Lower lobe of right lung (tissue), 2 donors: ENCODE data around the gene CYTH3. TPM values are rescaled to one million over a fixed set of nuclear protein-coding genes. Genes with fewer than 3 reads are reported as not detected.
A peak's percentile ranks its signal among the peaks of the same experiment; 100 is the strongest.

Experiments
- ATAC-seq, 2 donors: fragments of 200-7000 bp; cut with Tn5 transposase; one replicate each; pipeline ENCODE4 v1.9.1; 2020 to 2022; ENCODE audit warnings: mild to moderate bottlenecking in 2 of 2, moderate library complexity in 2 of 2
- DNase-seq: peaks from one replicate; pipeline ENCODE4 v3.0.0-alpha.2; 2020
- H3K27ac ChIP-seq: fragments of 200-600 bp; one replicate; pipeline ENCODE4 v1.8.0; 2022
- H3K27me3 ChIP-seq: fragments of 200-600 bp; one replicate; pipeline ENCODE4 v1.8.0; 2022; ENCODE audit warnings: low read depth
- H3K36me3 ChIP-seq: fragments of 200-600 bp; one replicate; pipeline ENCODE4 v1.8.0; 2022; ENCODE audit warnings: mild to moderate bottlenecking
- H3K4me1 ChIP-seq: fragments of 200-600 bp; one replicate; pipeline ENCODE4 v1.8.0; 2022
- H3K4me3 ChIP-seq: fragments of 200-600 bp; one replicate; pipeline ENCODE4 v1.8.0; 2022; ENCODE audit warnings: mild to moderate bottlenecking
- H3K9me3 ChIP-seq: fragments of 200-600 bp; one replicate; pipeline ENCODE4 v1.8.0; 2022
- intact Hi-C: fragments of 100-400 bp; cut with DNase I; formaldehyde crosslinking; loops from one replicate; pipeline ENCODE4 v1.11.0; 2022
- total RNA-seq: library from RNA; stranded (reverse); fragmentation: NEBNext Ultra II Directional; extraction: Animal tissue kit (Norgen Biotek cat#: 25700); gene quantifications from one replicate; pipeline ENCODE4 v1.2.1, GENCODE V29; 2021
- TF ChIP-seq, protein P1 (sequence below): fragments of 200-600 bp; IDR thresholded peaks from one replicate; pipeline ENCODE4 v1.8.0; 2022; ENCODE audit warnings: antibody characterized with exemption, mild to moderate bottlenecking
- donor health status: DM: no; HTN: yes; CAD: no; lungs with severe emphysema.

The CYTH3 gene
- total RNA-seq, 1 donor from 2014 or later, result 26.1 TPM

DNA sequence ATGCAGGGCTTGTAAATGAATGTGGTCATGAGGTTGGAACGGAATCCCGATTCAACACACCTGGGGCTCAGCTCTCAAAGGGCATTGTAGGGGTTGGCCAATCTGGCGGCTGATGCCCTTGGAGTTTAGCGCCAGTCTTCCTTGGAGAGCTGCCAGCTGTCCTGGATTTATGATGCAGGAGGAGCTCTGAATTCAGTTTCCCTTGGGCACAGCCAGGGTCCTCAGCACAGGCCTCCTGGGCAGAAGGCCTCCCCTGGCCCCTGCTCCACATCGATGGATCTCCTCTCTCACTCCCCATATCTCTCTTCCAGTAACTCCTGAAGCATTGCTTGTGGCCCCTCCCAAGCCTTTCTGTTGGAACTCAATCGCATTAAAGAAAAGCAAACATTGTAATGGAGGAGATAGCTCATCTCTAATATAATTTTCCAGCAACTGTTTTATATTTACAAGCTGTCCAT is 985 bp upstream of the CYTH3 start:
- Histone ChIP-seq H3K27me3 (no peaks in the 10 kb centered on the region), H3K36me3 (no peaks in the 10 kb centered on the region), H3K9me3 (no peaks in the 10 kb centered on the region), H3K27ac (no peak overlapping the region), H3K4me3 (no peak overlapping the region), H3K4me1 (peaks cover 38% of the 10 kb centered on the region)
- ATAC-seq (no peak), DNase-seq (no peak)
- intact Hi-C loops, result no loop called here
- TF ChIP-seq, protein P1, sequence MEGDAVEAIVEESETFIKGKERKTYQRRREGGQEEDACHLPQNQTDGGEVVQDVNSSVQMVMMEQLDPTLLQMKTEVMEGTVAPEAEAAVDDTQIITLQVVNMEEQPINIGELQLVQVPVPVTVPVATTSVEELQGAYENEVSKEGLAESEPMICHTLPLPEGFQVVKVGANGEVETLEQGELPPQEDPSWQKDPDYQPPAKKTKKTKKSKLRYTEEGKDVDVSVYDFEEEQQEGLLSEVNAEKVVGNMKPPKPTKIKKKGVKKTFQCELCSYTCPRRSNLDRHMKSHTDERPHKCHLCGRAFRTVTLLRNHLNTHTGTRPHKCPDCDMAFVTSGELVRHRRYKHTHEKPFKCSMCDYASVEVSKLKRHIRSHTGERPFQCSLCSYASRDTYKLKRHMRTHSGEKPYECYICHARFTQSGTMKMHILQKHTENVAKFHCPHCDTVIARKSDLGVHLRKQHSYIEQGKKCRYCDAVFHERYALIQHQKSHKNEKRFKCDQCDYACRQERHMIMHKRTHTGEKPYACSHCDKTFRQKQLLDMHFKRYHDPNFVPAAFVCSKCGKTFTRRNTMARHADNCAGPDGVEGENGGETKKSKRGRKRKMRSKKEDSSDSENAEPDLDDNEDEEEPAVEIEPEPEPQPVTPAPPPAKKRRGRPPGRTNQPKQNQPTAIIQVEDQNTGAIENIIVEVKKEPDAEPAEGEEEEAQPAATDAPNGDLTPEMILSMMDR, result no peak

GRCh38 chr7:6271694-6272440 is 557 bp downstream of the CYTH3 start:
- H3K27ac ChIP-seq, result peak overlapping the region; percentile 74
- H3K36me3 ChIP-seq, result no peaks in the 10 kb centered on the region
- peak overlapping the region; percentile 94 for H3K4me3 ChIP-seq
- no peaks in the 10 kb centered on the region for H3K27me3 ChIP-seq
- peaks cover 38% of the 10 kb centered on the region for H3K4me1 ChIP-seq
- intact Hi-C loops, result no loop called here
- TF ChIP-seq, protein P1, result no peak
- H3K9me3 ChIP-seq, result no peaks in the 10 kb centered on the region
- ATAC-seq (peak; percentile 4 to 38), DNase-seq (peak; percentile 51)

- Histone ChIP-seq H3K4me3 (peak overlapping the region; percentile 94), H3K4me1 (peaks cover 38% of the 10 kb centered on the region), H3K27ac (peak overlapping the region; percentile 74), H3K36me3 (no peaks in the 10 kb centered on the region), H3K27me3 (no peaks in the 10 kb centered on the region), H3K9me3 (no peaks in the 10 kb centered on the region)
- intact Hi-C loops, result no loop called here
- TF ChIP-seq, protein P1, result peak; percentile 50
- ATAC-seq (peak; percentile 67 to 76), DNase-seq (peak; percentile 68)
Measured at GRCh38 chr7:6271060-6271658, 1.3 kb downstream of the CYTH3 start.

GRCh38 chr7:6269527-6269926 is 2.9 kb downstream of the CYTH3 start:
- Histone ChIP-seq H3K27ac (no peak overlapping the region), H3K4me3 (no peak overlapping the region), H3K36me3 (no peaks in the 10 kb centered on the region), H3K27me3 (no peaks in the 10 kb centered on the region), H3K9me3 (no peaks in the 10 kb centered on the region), H3K4me1 (peaks cover 38% of the 10 kb centered on the region)
- TF ChIP-seq, protein P1, result no peak
- intact Hi-C loops, result no loop called here
- DNase-seq (no peak), ATAC-seq (no peak)

- H3K36me3 ChIP-seq, result no peaks in the 10 kb centered on the region
- peaks cover 38% of the 10 kb centered on the region for H3K4me1 ChIP-seq
- no peak for ATAC-seq
- H3K27me3 ChIP-seq, result no peaks in the 10 kb centered on the region
- DNase-seq, result no peak
- TF ChIP-seq, protein P1, result no peak
- H3K9me3 ChIP-seq, result no peaks in the 10 kb centered on the region
- H3K4me3 ChIP-seq, result no peak overlapping the region
- intact Hi-C loops, result no loop called here
- H3K27ac ChIP-seq, result peak overlapping the region; percentile 46
Measured at GRCh38 chr7:6268907-6269306, 3.5 kb downstream of the CYTH3 start.
